HG03469 (cell line): ENCODE data around the gene MATCAP1.
A peak's percentile ranks its signal among the peaks of the same experiment; 100 is the strongest.

ENCODE experiments used
- ATAC-seq: cut with Tn5 transposase; IDR thresholded peaks from one replicate; pipeline ENCODE4 v1.9.1; 2021; ENCODE audit warnings: mild to moderate bottlenecking, moderate library complexity, moderate number of reproducible peaks; ENCODE audit not compliant: unreplicated experiment

Gene MATCAP1

GRCh38 chr16:67183627-67184452, at the start of gene MATCAP1:
Gene MATCAP1, minus strand, starts transcription at chr16:67183963. Its CDS starts 3,353 bp downstream, at chr16:67180610.
- ATAC-seq, result peak; percentile 63

DNA sequence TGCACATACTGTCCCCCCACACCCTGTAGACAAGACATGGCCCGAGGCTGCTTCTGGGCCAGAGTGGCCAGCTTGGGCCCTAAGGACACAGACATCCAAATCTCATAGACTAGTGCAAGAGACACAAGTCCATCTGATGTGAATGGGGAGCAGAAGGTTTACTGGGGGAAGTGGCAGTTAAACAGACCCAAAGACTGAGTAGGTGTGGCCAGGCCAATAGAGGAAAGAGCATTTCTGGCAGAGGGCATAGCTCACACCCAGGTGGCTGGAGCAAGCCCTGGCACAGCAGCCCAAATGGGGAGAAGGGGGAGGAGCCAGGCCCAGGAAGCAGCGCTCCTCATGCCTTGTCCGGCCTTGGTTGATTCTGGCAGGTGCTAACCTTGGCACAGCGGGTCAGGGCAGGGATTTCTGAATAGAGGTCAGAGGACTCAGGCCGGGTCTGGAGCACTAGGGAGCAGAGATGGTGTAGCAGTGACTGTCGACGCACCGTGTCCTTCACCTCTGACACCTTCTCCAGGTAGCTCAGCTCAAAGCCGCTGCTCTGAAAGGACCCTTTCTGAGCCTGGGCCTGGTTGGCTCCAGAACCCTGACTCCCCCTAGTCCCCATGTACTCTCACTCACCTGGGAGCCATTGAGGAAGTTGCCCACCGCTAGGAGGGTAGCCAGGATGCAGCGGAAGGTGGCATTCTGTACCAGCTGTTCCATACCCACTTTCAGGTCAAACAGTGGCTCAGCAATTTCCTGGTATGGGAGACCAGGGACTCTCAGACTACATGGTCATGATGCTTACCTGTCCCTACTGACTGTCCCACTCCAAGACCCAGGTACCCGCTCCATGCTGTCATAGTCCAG, 47.3 kb upstream of the MATCAP1 start:
- no peak for ATAC-seq

- ATAC-seq, result no peak
Observed at GRCh38 chr16:67229906-67230808, 46.4 kb upstream of the MATCAP1 start.

DNA sequence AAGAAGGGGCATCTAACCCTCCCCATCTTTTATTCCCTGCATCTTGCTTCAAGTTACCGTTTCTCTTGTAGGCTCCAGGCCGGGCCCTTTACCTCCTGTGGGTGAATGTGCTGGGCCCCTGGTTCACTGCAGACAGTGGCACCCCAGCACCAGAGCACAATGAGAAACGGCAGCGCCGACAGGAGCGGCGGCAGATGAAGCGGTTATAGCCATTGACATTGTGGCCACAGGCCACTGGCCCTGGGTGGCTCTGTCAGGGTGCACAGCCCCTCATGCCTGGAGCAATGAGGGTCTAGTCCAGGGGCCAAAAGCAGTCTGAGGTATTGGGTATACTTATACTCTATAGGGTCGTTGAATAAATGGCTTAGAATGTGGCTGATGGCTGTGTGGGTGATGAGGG, 45.1 kb upstream of the MATCAP1 start:
- no peak for ATAC-seq

DNA sequence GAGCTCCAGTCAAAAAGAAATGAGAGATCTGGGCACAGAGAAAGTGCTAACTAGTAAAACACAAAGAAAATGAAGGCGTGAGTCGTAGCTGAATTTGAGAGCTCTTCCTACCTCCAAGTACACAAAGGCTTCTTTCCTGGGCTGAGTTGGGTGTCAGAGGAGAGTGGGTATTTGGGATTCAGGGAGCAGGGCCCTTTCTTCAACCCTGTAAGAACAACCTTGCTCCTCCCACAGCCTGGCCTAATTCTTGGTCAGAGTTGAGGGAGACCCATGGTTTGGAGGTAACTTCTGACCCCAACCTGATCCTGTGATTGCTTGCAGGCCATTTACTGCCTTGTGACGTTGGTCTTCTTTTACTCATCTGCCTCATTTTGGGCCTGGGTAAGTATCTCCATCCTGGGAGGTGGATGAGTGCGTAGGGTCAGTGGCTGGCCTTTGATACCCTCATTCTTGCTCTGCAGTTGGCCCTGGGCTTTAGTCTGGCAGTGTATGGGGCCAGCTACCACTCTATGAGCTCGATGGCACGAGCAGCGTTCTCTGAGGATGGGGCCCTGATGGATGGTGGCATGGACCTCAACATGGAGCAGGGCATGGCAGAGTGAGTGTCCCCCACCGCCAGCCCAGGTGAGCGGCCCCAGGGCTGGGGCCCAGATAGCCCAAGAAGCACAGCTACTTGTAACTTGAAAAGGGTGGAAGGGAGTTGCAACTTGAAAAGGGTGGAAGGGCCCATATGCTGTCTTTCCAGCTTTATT, 44.4 kb upstream of the MATCAP1 start:
- ATAC-seq, result no peak

DNA sequence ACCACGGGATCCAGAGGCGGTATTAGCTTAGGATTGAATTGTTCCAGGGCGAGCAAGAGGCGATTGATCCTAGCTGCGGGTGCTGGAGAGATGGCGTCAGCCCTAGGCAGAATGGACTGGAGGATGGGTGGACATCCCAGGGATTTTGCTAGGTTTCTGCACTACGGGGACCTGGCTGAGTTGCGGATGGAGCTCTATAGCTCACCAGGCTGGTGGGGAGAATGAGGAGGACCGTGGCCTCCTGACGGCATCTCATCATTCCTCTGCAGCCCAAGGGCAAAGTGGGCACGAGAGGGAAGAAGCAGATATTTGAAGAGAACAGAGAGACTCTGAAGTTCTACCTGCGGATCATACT, 43.8 kb upstream of the MATCAP1 start:
- ATAC-seq, result no peak

DNA sequence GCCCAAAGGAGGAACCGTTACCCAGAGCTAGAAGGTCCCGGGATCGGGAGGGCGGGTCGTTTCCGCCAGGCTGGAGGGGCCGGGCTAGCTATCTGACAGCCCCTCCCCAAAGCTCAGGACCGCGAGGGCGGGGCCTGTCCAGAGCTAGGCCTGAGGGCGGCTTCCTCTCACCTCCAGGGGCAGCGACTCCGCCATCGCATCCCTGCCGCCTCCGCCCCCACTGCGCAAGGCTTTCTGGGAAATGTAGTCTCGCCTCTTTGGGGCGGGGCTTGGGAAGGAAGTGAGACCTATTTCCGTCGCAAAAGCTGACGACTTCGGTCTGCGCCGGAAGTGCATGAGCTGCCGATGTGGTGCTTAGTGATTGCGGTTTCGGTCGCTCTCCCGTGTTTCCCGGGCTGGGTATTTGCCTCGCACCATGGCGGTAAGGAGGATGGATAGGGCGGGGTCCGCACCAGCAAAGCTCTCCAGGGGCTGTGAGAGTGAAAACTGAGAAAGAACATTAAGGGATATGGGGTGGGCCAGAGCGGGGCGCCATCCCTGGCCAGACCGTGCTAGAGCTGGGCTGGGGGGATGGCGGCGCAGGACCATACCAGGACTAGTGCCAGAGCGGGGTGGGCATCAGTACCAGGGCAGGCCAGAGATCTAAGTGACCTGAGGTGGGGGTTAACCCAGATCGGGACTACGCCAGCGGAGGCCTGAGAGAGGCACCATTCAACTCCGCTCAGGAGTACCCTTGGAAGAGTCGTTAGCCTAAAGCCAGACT, 43.2 kb upstream of the MATCAP1 start, which contains the start of gene TMEM208:
TSS of gene TMEM208 (plus strand) at position 327 of the 763 bp plus-strand sequence. CDS start at position 416, 89 bp downstream.
- peak; percentile 77 for ATAC-seq

- no peak for ATAC-seq
Observed at GRCh38 chr16:67226295-67226803, 42.6 kb upstream of the MATCAP1 start.

- ATAC-seq, result no peak
Observed at GRCh38 chr16:67223992-67224391, 40.2 kb upstream of the MATCAP1 start.

- no peak for ATAC-seq
Observed at GRCh38 chr16:67216612-67217490, 33.1 kb upstream of the MATCAP1 start.

- ATAC-seq, result no peak
Observed at GRCh38 chr16:67215706-67216105, 31.9 kb upstream of the MATCAP1 start.

DNA sequence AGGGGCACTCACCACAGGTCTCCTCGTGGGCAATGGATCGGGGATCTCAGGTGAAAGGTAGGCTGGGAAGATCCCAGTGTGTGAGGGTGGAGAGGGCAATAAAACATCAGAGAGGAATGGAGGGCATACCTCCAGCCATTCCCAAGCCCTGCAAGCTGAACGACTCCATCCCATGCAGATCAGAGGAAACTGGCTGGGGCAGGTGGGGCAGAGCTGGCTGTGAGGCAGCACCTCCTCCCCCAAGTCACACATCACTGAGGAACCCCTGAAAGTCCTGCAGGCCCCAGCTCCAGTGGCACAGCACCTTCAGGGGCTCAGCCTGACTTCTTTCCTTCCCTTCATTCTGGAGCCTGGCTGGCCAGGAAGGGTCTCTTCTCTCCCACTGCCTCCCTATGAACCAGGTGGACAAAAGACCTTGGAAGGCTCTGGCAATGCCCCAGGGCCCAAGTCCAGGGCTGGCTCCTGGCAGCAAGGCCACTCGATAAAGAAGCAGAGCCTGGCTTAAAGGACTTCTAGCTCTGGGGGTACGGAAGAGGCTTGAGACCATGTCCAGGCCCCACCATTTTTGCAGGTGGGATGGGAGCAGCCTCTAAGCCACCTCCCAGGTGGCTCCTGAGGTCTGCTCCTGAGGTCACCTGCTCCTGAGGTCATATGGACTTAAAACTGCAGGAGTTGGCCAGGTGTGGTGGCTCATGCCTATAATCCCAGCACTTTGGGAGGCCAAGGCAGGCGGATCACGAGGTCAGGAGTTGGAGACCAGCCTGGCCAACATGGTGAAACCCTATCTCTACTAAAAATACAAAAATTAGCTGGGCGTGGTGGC, 29.6 kb upstream of the MATCAP1 start:
- ATAC-seq, result no peak

GRCh38 chr16:67212766-67213165, 29.0 kb upstream of the MATCAP1 start:
- ATAC-seq, result no peak

DNA sequence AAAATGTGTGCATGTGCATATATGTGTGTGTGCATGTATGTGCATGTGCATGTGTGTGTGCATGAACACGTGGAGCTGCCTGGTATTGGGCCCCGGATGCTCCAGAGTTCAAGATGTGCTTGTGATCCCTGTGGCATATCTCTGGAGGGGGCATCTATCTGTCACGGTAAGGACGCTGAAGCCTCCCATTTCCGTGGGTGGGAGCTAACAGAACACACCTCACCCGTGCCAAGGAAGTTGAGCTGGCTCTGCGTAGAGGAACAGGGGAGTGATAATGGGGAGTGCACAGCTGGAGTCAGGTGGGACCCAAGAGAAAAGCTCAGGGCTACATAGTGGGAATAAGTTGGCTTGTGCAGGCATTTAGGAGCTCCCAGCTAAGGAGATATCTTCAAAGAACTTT, 27.9 kb upstream of the MATCAP1 start:
- ATAC-seq, result no peak

- no peak for ATAC-seq
Observed at GRCh38 chr16:67210069-67210937, 26.5 kb upstream of the MATCAP1 start.

- ATAC-seq, result no peak
Observed at GRCh38 chr16:67209565-67209964, 25.8 kb upstream of the MATCAP1 start.
